NCI-H2227 (cell line): ENCODE measurements around the gene SPATA31C1.
"Not testable (repeated sequence)": the region's sequence is repeated elsewhere in the genome, so short reads cannot be mapped to it uniquely, and the experiment has no call there.

Experiments used
- DNase-seq: peaks from one replicate; lab custom pipeline; 2025; ENCODE audit not compliant: unreplicated experiment; lab: John Stamatoyannopoulos, UW

Gene SPATA31C1

GRCh38 chr9:87934444-87934843 lies 16.7 kb downstream of the SPATA31C1 start:
- not testable (repeated sequence) for DNase-seq

GRCh38 chr9:87937352-87937751 lies 19.6 kb downstream of the SPATA31C1 start:
- peak; percentile 7 for DNase-seq

GRCh38 chr9:87937918-87938317 lies 20.2 kb downstream of the SPATA31C1 start:
- not testable (repeated sequence) for DNase-seq

- not testable (repeated sequence) for DNase-seq
Observed at GRCh38 chr9:87938336-87938735, 20.6 kb downstream of the SPATA31C1 start.

- peak; percentile 82 for DNase-seq
Observed at GRCh38 chr9:87939096-87939495, 21.3 kb downstream of the SPATA31C1 start.

- no peak for DNase-seq
Observed at GRCh38 chr9:87944096-87944495, 26.3 kb downstream of the SPATA31C1 start.

GRCh38 chr9:87944682-87945081 lies 26.9 kb downstream of the SPATA31C1 start:
- DNase-seq = no peak

- DNase-seq = no peak
Observed at GRCh38 chr9:87950296-87950695, 32.5 kb downstream of the SPATA31C1 start.

- DNase-seq = peak; percentile 22
Observed at GRCh38 chr9:87950765-87951488, 33.2 kb downstream of the SPATA31C1 start.

- DNase-seq = no peak
Observed at GRCh38 chr9:87954230-87954629, 36.5 kb downstream of the SPATA31C1 start.

- DNase-seq = no peak
Observed at GRCh38 chr9:87957839-87958238, 40.1 kb downstream of the SPATA31C1 start.

- DNase-seq = no peak
Observed at GRCh38 chr9:87958591-87958990, 40.8 kb downstream of the SPATA31C1 start.

GRCh38 chr9:87959916-87960581 lies 42.3 kb downstream of the SPATA31C1 start:
- DNase-seq = no peak

GRCh38 chr9:87963770-87964169 lies 46.0 kb downstream of the SPATA31C1 start:
- DNase-seq = no peak

GRCh38 chr9:87964826-87965225 lies 47.1 kb downstream of the SPATA31C1 start:
- DNase-seq = no peak

GRCh38 chr9:87968155-87968554 lies 50.4 kb downstream of the SPATA31C1 start:
- no peak for DNase-seq

GRCh38 chr9:87970602-87971001 lies 52.8 kb downstream of the SPATA31C1 start:
- no peak for DNase-seq

- no peak for DNase-seq
Observed at GRCh38 chr9:87973122-87973521, 55.4 kb downstream of the SPATA31C1 start.
